8988T (cell line): ENCODE measurements around the gene DOK3.
"Not testable (repeated sequence)": the region's sequence is repeated elsewhere in the genome, so short reads cannot be mapped to it uniquely, and the experiment has no call there.

Source experiments
- DNase-seq: peaks from one replicate; pipeline ENCODE4 v3.0.0; 2011

DOK3 gene

DNA sequence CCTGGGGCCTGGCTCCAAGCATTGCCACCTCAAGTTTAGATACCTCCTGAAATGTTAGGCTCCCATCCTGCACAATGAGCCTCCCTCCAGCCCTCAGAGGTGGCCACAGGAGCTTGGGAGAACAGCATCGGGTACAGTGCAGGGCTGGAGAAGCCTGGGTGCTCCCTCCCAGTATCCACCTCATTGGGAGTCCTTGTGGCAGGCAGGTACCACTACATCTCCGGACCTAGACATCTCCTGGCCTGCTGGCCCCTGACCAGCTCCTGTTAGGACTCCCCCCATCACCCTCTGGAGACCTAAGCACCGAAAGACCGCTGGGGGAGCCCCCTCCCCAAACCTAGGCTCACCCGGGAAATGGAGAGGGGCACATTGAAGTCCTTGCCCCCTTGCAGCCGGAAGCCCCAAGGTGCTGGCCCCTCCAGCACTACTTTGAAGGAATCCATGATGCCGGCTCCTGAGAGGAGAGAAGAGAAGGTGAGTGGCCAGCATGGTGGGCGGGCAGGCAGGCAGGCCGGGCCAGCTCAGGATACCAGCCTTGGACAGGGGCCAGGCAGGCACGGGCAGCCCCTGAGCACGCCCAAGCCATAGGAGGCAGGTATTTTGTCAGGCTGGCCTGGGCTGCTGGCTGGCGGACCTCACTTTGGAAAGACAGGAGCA is 13.4 kb downstream of the DOK3 start:
- peak; percentile 83 for DNase-seq

DNA sequence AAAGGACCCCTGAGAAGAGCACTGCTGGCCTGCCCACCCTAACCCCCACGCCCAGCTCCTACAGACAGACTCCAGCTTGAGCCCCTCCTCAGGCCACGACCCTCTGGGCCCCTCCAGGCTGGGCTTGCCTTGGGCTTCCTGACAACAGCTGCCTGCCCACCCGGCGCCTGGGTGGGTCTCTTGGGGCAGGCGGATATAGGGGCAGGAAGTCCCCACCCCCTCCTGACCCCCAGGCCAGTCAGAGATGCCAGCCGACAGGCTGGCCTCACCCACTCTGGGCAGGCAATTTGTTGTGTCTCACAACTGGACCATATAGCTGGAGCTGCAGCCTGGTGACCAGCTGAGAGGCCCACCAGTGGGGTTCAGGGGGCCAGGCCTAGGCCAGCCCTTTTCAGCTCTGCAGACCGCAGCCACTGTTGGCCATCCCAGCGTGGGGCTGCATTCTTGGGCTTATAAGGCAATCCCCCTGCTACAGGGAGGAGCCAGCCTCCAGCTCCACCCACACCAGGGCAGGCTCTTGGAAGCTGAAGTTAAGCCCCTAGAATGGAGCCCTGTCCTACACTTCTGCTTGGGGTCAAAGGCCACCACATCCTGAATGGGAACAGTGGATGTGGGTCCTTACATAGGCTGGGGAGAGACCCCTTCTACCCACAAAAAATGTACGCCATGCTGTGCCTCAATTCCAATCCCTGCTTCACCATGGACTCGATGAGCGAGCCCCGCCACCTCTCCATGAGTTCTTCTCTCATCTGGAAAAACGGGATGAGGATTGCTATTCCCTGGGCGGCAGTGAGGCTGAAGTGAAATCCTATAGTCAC is 14.2 kb downstream of the DOK3 start:
- no peak for DNase-seq

DNA sequence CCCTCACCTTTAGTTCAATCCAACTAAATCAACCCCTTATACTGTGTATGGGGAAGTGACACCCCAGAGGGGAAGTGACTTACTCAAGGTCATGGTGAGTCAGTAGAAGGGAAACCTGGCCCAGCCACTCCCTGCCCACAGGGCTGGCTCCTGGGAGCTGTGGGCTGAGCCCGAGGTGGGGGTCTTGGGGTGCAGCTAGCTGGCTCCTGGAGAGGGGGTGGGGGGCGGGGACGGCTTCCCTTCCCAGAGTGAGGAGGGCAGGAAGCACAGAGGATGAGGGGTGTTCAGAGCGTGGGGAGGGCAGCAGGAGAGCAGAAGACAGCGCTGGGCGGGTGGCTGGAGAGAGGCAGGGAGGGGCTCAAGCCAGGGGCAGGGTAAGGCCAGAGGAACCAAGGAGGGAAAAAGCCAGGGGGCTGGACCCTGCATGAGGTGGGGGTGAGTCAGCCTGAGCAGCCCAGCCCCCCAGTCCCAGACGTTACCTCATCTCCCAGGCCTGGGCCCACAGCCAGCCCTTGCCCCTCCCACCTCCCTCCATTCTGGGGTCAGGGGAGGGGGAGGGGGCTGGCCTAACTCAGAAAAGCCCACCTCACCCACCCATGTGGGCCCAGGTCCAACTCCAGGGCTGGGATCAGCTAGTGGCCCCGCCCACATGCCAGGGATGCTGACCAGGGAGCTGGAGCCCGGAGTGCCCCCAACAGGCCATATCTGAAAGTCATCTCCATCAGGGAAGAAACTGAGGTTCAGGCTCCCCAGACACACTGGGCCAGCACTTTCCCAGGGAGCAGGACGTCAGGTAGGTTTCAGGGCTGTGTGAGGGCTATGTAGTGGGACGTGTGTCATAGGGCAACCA is 15.1 kb downstream of the DOK3 start:
- peak; percentile 93 for DNase-seq

DNA sequence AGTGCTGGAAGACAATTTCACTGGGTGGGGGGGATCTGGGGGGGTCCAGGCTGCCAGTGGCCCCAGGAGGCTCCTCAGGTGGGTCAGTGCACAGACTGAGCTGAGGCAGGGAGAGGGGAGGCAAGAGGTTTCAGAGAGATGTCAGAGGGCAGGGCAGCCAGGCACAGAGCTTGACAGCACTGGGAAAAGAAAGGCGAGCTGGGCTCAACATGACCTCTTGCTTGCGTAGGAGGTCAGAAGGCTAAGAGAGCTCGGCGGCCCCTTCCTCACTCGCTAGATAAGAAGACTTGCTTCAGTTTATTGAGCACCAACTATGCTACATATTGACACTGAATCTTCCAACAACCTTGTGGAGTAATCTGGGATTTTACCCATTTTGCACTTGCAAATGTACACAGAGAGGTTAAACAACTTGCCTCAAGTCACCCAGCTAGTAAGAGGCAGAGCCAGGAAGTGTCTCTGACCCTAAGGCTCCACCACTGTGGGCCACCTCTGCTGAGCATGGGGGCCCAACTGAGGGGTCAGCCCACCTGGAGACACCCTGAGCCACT is 15.8 kb downstream of the DOK3 start:
- no peak for DNase-seq

DNA sequence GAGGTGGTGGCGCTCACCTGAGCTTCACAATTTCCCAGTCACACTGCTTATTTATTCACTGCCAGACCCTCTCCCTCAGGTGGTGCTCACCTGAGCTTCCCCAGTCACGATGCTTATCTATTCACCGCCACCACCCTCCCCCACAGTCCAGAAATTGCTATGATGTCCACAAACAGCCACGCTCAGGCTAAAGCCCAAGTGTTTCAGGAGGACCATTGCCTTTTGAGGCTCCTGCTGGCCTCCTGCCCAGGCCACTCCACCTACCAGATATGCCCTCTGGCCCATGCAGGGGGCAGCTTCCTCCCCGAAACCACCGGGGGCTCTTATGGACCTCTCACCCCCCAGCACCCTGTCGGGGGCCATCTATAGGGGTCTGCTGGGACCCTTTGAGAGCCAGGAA is 16.8 kb downstream of the DOK3 start:
- no peak for DNase-seq

DNA sequence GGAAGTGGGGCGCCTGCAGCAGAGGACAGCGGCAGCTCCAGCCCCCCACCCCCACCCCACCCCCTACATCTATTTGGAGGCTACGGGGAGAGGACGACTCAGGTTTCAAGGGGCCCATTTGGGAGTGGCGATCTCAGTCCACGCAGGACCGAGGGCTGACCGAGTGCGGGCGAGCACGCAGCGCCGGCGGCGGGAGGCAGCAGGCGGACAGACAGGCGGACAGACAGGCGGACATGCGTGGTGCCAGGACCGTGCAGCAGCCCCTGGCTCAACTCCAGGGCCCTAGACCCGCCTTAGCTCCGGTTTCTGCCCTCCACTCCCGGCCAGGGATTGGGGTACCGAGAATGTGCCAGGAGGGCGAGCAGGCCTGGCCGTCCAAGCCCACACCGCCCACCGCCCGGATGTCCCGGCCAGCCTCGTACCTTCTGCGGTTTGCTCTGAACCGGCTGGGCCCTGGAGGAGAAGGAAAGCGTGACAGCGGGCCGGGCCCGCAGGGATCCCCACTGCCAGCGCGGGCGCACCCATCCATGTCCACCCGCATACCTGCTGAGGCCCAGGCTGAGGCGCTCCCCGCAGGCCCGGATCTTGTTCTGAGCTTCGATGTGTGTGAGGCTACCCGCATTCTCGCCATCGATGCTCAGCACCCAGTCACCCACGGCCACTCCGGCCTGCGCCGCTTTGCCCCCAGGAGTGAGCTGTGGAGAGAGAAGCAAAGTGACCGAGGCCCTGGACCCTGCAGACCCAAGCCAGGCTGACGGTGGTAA is 17.5 kb downstream of the DOK3 start:
- DNase-seq, result no peak

DNA sequence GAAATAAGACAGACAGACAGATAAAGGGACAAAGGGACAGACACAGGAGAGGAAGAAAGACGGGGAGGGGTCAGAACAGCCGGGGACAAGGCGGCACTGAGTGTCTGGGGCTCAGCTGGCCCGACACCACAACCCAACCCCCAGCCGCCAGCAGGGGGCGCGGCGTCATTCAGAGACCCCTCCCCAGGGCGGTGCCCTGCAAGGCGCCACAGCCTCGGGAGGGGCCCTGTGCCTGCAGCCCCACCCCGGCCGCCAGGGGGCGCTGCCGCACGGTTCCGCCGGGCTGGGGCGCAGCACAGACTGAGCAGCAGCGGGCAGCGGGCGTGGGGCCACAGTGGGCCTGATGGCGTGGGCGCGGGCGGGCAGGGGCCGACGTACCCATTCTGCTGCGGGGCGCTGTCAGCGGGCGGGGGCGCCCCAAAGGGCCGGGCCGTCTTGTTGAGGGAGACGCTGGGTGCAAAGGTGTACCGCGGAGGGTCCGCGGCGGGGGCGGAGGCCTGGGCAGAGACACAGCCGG is 18.1 kb downstream of the DOK3 start:
- peak; percentile 99 for DNase-seq

DNA sequence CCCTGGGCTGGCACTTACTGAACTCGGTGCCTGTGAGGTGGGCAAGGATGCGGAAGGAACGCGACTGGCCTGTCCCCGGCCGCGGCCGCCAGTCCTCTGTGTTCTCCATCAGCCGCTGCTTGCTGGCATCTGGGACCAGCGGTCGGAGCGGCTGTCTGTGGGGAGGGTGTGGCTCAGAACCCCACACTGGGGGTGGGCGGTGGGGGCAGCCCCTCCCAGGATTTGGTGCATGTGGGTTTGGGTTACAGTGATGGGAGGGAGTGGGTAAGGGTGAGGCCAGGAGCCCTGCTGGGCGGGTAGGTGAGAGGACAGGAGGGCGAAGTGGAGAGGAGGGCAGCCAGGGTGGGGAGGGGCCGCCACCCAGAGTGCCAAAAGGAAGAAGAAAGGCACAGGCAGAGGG is 18.6 kb downstream of the DOK3 start:
- DNase-seq, result no peak

DNA sequence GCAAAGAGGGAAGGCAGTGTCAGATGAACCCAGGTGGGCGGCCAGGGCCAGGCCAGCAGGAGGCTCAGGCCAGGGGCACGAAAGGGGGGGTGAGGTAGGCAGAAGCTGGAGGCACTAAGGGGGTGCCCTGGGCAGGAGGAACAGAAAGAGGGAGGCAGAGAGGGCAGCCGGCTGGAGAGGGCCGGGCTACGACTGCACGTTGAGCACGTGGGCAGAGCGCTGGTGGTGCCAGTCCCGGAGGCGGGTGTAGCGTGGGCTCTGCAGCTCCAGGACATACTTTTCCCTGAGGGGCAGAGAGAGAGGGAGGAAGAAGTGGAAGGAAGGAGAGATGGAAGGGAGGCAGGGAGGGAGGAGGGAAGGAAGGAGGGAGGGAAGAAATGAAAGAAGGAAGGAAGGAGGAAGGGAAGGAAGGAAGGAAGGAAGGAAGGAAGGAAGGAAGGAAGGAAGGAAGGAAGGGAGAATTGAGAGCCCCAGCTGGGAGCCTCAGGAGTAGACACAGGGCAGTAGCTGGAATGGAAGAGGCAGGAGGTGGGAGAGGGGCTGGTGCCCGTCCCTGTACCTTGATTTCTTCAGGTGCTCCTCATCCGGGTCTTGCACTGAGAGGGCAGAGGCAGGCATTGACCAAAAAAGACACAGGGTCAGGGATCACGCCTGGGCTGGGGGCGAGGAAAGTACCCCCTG is 19.2 kb downstream of the DOK3 start:
- no peak for DNase-seq

DNA sequence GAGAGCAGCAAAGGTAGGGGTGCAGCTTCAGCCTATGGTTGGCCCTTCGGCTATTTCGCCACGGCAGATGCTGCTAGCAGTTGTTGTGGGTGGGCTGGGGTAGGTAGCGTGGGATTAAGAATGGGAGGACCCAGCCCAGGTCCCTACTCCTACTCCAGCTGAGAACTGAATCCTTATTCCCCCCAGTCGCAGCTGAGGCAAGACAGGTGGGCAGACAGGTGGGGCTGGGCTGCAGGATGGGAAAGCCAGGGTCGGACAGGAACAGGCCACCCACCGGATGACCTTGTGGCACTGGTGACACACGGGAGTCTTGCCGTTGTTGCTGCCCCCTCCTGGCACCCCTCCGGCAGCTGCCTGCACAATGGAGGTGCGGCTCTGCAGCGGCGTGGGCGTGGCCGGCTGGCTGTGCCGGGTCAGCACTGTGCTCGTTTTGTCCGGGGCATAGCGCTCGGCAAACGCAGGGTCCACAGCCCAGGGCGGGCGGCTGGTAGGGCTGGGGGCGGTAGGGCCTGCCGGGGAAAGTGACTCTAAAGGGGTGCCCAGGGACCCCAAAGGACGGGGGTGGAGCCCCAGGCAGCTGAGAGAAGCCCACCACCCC is 20.4 kb downstream of the DOK3 start:
- peak; percentile 84 for DNase-seq

DNA sequence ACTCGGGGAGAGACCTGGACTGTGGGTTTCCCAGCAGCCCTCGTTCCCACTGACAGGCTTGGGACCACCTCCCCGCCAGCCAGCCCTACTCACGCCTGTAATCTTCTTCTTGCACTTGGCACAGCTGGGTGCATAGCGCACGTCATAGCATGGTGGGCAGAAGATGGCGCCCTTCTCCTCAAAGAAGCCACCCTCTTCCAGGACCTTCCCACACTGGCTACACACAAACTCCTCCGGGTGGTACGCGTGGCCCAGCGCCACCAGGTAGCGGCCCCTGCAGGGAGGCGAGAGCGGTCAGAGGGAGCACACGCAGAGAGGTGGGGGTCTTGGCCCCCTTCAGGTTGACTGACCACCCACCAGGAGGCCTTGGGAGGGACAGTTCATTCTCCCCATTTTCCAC is 21.7 kb downstream of the DOK3 start:
- no peak for DNase-seq

DNA sequence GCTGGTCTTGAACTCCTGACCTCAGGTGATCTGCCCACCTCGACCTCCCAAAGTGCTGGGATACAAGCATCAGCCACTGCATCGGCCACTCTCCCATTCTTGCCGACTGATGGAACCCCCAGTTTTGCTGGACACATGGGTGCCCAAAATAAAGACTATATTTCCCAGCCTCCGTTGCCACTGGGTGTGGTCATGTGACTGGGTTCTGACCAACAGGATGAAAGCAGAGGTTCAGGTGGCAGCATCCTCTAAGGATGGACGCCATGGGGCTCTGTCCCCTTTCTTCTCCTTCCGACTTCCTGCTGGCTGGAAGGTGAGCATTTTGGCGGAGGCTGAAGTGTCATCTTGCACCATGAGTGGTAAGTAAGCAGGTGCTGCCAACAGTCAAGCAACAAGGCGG is 22.5 kb downstream of the DOK3 start:
- DNase-seq, result no peak

DNA sequence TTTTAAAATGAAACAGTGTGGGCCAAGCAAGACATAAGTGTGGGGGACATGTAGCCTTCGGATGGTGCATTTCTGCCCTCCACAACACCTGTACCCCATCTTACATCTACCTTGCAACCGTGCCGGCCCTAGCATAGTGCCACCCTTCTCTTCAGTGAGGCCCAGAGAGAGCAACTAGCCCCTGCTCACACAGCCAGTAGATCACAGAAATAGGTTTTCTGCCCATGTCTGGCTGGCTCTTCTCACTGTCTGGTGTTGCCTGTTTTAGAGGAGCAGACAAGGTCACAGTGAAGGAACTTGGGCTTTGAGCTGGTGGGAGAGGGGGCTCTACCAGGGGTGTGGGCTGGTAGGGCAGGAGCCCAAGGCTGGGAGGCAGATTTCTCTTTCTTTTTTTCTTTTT is 23.4 kb downstream of the DOK3 start:
- DNase-seq, result no peak

DNA sequence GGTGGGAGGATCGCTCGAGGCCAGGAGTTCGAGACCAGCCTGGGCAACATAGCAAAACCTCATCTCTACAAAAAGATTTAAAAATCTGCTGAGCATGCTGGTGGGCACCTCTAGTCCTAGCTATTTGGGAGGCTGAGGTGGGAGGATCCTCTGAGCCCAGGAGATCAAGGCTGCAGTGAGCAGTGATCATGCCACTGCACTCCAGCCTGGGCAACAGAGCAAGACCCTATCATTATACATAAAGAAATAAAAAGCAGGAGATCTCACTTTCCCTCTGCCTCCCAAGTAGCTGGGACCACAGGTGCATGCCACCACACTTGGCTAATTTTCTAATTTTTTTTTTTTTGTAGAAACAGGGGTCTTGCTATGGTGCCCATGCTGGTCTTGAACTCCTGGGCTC is 23.9 kb downstream of the DOK3 start:
- not testable (repeated sequence) for DNase-seq

DNA sequence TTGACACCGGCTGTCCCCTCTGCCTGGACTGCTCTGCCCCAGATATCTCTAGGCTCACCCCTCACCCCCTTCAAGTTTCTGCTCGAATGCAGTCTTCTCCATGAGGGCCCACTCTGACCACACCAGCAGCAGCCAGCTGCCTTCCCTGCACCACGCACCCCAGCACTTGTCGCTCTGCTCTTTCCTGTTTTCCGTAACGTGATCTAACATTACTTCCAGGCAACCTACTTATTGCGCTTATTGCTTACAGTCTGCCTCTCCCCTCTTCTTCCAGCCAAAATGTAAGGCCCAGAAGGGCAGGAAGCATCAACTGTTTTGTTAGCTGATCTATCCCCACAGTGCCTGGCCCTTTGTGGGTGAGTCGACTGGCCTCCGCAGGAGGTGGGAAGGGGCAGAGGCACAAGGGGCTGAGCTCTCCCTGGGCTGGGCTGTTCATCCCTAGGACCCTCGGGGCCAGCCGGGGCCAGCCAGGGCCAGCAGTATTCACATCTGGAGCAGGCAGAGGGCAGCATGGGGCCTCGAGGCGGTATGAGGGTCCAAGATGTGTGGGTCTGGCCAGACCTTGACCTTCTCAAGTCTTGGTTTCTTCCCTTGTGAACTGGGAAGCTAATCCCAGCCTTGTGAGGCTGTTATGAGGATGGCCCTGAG is 24.6 kb downstream of the DOK3 start:
- no peak for DNase-seq

DNA sequence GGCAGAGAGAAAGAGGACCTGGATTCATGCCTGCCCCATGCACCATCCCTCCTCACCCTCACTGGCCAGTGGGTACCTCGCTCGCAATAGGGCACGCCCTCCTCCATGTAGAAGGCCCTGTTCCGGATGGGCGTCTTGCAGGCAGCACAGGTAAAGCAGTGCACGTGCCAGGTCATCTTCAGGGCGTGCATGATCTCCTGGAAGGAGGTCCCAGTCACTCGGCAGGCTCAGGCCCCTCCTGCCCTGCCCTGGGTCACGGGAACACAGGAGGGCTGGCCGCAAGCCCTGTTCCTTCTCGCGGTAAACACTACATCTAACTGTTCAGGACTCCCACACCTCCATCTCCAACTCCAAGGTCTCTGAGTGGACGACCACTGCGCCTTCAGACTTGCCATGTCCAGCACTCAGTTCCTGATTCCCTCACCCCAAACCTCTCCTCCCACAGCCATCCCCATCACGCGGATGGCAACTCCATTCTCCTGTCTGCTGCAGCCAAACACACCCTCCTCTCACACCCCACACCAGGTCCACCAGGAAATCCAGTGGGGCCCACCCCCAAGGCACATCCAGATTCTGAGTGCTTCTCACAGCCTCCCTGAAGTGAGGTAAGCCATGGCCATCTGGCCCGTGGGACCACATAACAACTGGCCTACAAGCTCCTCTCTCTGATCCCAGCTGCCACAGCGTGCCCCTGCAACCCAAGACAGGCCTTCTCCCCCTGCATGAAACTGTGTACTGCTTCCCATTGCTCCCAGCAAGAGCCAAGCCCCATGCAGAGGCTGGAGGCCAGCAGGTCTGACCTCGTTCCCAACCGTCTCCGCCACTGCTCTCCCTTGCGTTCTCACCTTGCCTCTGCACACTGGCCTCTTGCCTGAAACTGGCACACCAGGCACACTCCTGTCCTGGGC is 25.4 kb downstream of the DOK3 start:
- no peak for DNase-seq

DNA sequence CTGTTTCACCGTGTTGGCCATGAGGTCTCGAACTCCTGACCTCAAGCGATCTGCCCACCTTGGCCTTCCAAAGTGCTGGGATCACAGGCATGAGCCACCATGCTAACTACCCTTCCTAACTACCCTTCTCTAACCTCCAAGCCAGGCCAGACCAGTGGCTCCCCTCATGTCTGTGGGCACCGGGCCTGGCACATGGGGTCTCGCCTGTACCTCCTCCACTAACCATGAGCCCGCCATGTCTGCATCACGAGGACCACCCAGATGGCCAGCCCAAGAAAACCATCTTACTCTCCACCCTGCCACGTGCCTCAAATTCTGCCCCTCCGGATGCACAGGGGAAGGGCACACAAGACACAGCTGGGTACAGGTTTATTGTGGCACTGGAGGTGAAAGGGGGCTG is 26.6 kb downstream of the DOK3 start:
- DNase-seq, result no peak

DNA sequence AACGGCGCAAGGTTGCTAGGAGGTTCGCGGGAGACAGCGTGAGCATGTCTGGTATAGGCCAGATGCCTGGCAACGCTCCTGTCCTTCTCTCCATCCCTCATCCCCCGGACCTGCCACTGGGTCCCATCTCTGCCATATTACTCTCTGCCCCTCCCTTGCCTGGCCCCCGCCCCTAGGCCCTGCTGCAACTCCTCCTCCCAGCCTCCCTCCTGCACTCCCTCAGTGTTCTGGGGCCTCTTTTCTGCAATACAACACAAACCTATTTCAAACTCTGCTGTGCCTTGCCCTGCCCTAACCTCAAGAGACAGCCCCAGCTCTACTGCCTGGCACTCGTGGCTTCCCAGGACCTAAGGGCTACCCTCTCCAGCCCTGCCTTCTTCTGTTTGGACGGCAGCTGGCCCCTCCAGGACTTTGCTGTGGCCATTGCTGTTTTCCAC is 27.2 kb downstream of the DOK3 start:
- DNase-seq, result no peak

DNA sequence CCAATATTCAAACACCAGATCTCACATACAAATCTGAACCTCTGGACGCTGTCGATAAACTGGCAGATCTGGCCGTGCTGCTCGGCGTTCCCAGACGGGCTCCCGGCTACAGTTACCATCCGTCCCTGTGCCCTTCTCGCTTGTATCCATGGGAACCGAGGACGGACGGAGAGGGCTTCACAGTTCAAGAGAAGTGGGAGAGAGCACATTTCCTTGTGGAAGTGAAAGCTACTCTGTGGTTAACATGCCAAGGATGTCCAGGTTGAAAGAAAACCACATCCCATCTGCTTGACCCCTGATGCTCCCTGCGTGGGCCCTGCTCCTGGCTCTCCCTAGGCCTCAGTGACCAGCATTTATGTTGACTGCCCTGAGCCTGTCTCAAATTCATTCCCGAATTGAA is 29.9 kb downstream of the DOK3 start:
- no peak for DNase-seq
